NB4 (cell line): ENCODE measurements around the gene CRTC1.

Source experiments
- CTCF ChIP-seq: IDR thresholded peaks from one replicate; pipeline ENCODE4 v1.5.1; 2012; ENCODE audit warnings: low read depth, low read length
- MYC ChIP-seq: IDR thresholded peaks from 2 replicates; pipeline ENCODE4 v1.6.1; 2011; ENCODE audit warnings: low read depth, low read length
- POLR2A ChIP-seq: IDR thresholded peaks from 2 replicates; pipeline ENCODE4 v1.6.1; 2011; ENCODE audit warnings: mild to moderate bottlenecking; ENCODE audit not compliant: insufficient read length; ENCODE audit errors: extremely low read depth
- TF ChIP-seq, protein P1 (sequence below): IDR thresholded peaks from 2 replicates; pipeline ENCODE4 v1.6.1; 2011; ENCODE audit warnings: low read depth, low read length

- TF ChIP-seq CTCF (no peak), POLR2A (no peak), MYC (no peak)
- TF ChIP-seq, protein P1, sequence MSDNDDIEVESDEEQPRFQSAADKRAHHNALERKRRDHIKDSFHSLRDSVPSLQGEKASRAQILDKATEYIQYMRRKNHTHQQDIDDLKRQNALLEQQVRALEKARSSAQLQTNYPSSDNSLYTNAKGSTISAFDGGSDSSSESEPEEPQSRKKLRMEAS: no peak
Observed at GRCh38 chr19:18760440-18761383, 77.2 kb downstream of the CRTC1 start.
